ENCODE results near the gene DYNLT3. TPM values are rescaled to one million over a fixed set of nuclear protein-coding genes. Genes with fewer than 3 reads are reported as not detected.

The DYNLT3 gene
- polyA plus RNA-seq, 1 donor from 2014 or later, result 2.4 TPM

DNA sequence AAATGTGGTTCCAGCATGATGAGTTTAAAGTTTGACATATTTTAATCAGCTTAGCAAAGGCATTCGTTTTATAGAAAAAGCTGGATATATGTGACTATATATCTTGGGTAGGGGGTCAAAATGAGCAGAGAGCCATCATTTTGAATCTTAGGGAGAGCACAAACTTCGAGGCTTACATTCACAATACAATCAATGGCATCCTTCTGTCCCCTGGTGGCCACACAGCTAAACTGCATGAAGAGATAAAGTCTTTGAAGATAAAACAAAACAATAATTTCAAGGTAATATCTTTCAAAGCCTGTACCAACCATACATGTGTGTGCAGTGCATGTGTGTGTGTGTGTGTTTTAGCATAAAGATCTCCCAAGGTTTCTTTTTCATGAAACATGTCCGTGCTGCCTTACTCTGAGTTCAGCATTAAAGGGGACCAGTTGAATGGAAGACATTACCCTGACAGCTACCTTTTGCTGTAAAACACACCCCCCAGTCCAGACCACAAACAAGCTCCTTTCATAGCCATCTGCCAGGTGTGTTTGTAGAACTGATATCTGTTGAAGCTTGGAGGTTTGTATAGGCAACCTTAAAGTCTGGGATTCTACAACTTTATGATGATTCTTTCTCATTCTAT lies 22.0 kb downstream of the DYNLT3 start:
- TF ChIP-seq, protein P1, sequence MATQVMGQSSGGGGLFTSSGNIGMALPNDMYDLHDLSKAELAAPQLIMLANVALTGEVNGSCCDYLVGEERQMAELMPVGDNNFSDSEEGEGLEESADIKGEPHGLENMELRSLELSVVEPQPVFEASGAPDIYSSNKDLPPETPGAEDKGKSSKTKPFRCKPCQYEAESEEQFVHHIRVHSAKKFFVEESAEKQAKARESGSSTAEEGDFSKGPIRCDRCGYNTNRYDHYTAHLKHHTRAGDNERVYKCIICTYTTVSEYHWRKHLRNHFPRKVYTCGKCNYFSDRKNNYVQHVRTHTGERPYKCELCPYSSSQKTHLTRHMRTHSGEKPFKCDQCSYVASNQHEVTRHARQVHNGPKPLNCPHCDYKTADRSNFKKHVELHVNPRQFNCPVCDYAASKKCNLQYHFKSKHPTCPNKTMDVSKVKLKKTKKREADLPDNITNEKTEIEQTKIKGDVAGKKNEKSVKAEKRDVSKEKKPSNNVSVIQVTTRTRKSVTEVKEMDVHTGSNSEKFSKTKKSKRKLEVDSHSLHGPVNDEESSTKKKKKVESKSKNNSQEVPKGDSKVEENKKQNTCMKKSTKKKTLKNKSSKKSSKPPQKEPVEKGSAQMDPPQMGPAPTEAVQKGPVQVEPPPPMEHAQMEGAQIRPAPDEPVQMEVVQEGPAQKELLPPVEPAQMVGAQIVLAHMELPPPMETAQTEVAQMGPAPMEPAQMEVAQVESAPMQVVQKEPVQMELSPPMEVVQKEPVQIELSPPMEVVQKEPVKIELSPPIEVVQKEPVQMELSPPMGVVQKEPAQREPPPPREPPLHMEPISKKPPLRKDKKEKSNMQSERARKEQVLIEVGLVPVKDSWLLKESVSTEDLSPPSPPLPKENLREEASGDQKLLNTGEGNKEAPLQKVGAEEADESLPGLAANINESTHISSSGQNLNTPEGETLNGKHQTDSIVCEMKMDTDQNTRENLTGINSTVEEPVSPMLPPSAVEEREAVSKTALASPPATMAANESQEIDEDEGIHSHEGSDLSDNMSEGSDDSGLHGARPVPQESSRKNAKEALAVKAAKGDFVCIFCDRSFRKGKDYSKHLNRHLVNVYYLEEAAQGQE (IDR thresholded peaks at IDR 0.05; ENCODE audit: borderline replicate concordance), result no peak
- TF ChIP-seq RAD21 (conservative IDR thresholded peaks at IDR 0.05) (peak; percentile 75), EP300 (conservative IDR thresholded peaks at IDR 0.05; ENCODE audit: poor library complexity, severe bottlenecking) (no peak), SMC3 (conservative IDR thresholded peaks at IDR 0.05; ENCODE audit: poor library complexity) (peak; percentile 79)
- TF ChIP-seq, protein P2, sequence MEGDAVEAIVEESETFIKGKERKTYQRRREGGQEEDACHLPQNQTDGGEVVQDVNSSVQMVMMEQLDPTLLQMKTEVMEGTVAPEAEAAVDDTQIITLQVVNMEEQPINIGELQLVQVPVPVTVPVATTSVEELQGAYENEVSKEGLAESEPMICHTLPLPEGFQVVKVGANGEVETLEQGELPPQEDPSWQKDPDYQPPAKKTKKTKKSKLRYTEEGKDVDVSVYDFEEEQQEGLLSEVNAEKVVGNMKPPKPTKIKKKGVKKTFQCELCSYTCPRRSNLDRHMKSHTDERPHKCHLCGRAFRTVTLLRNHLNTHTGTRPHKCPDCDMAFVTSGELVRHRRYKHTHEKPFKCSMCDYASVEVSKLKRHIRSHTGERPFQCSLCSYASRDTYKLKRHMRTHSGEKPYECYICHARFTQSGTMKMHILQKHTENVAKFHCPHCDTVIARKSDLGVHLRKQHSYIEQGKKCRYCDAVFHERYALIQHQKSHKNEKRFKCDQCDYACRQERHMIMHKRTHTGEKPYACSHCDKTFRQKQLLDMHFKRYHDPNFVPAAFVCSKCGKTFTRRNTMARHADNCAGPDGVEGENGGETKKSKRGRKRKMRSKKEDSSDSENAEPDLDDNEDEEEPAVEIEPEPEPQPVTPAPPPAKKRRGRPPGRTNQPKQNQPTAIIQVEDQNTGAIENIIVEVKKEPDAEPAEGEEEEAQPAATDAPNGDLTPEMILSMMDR (IDR thresholded peaks at IDR 0.05; ENCODE audit: poor library complexity, severe bottlenecking), result peak; percentile 75
- Histone ChIP-seq H3K36me3 (ENCODE audit: insufficient read depth, low read length) (no peaks in the 10 kb centered on the region), H3K79me2 (replicated peaks; ENCODE audit: insufficient read depth, low read length) (no peaks in the 10 kb centered on the region), H3F3A (ENCODE audit: insufficient read depth, low read length, poor library complexity, severe bottlenecking) (no peaks in the 10 kb centered on the region), H3K27me3 (ENCODE audit: insufficient read depth, low read depth, low read length) (no peaks in the 10 kb centered on the region), H3K4me3 (ENCODE audit: low read length) (no peak overlapping the region), H2AFZ (ENCODE audit: low read depth, low read length) (no peak overlapping the region), H3K9me2 (ENCODE audit: insufficient read depth, low read length) (no peaks in the 10 kb centered on the region), H3K9ac (ENCODE audit: low read length) (no peak overlapping the region), H4K20me1 (ENCODE audit: insufficient read depth) (no peaks in the 10 kb centered on the region), H3K4me2 (ENCODE audit: low read length) (no peak overlapping the region), H3K27ac (ENCODE audit: low read length) (no peak overlapping the region), H3K9me3 (ENCODE audit: low read length) (no peaks in the 10 kb centered on the region)

DNA sequence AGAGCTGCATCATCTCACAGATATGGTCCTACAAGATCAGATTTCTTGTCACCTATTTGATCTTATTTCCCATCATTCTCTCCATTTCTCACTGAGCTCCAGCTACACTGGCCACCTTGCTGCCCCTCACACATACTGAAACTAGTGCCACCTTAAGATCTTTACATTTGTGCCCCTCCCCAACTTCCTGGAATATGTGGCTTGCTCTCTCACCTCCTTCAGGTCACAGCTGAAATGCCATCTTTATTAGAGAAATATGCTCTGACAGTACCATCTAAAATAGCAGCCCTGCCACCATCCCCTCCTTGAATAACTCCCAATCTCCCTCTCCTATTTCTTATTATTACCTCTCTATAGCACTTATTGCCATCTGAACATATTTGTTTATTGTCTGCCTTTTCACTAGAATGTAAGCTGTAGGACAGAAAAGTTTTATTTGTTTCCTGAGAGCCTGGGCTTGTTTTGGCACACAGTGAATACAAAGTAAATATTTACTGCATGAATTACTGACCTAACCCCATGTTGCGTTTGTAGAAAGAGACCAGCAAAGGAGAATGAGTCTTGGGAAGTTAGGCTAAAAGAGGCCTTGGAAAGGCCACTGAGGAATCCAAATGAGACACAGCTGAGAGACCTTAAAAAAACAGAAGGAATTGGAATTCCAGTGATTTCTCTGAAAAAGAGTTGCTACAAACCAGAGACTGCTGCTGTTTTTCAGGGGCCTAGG lies 22.7 kb downstream of the DYNLT3 start:
- no peak overlapping the region for H3K4me2 ChIP-seq (ENCODE audit: low read length)
- no peak overlapping the region for H3K27ac ChIP-seq (ENCODE audit: low read length)
- H3K27me3 ChIP-seq (ENCODE audit: insufficient read depth, low read depth, low read length), result no peaks in the 10 kb centered on the region
- no peaks in the 10 kb centered on the region for H3K9me3 ChIP-seq (ENCODE audit: low read length)
- H3K36me3 ChIP-seq (ENCODE audit: insufficient read depth, low read length), result no peaks in the 10 kb centered on the region
- no peaks in the 10 kb centered on the region for H4K20me1 ChIP-seq (ENCODE audit: insufficient read depth)
- H3K9ac ChIP-seq (ENCODE audit: low read length), result no peak overlapping the region
- TF ChIP-seq EZH2 (IDR thresholded peaks at IDR 0.05; ENCODE audit: borderline replicate concordance, insufficient read depth, low read length, poor library complexity, severe bottlenecking), result no peak
- no peak for TF ChIP-seq SMC3 (conservative IDR thresholded peaks at IDR 0.05; ENCODE audit: poor library complexity)
- TF ChIP-seq, protein P1 (IDR thresholded peaks at IDR 0.05; ENCODE audit: borderline replicate concordance), result no peak
- TF ChIP-seq, protein P2 (IDR thresholded peaks at IDR 0.05; ENCODE audit: poor library complexity, severe bottlenecking), result no peak
- TF ChIP-seq EP300 (conservative IDR thresholded peaks at IDR 0.05; ENCODE audit: poor library complexity, severe bottlenecking), result no peak
- TF ChIP-seq MXI1 (conservative IDR thresholded peaks at IDR 0.05; ENCODE audit: poor library complexity, severe bottlenecking), result no peak
- TF ChIP-seq RAD21 (conservative IDR thresholded peaks at IDR 0.05), result no peak
- no peak for TF ChIP-seq TAF1 (IDR thresholded peaks at IDR 0.05; ENCODE audit: low read depth)
- TF ChIP-seq POLR2AphosphoS5 (IDR thresholded peaks at IDR 0.05), result no peak
- no peak overlapping the region for H2AFZ ChIP-seq (ENCODE audit: low read depth, low read length)
- H3K9me2 ChIP-seq (ENCODE audit: insufficient read depth, low read length), result no peaks in the 10 kb centered on the region
- no peaks in the 10 kb centered on the region for H3K79me2 ChIP-seq (replicated peaks; ENCODE audit: insufficient read depth, low read length)
- H3K4me3 ChIP-seq (ENCODE audit: low read length), result no peak overlapping the region
- H3F3A ChIP-seq (ENCODE audit: insufficient read depth, low read length, poor library complexity, severe bottlenecking), result no peaks in the 10 kb centered on the region

Measured in neural cell (in vitro differentiated cells).